GM21390 (cell line): ENCODE measurements around the gene APELA.
A peak's percentile ranks its signal among the peaks of the same experiment; 100 is the strongest.
"Not testable (repeated sequence)": the region's sequence is repeated elsewhere in the genome, so short reads cannot be mapped to it uniquely, and the experiment has no call there.

Source experiments
- ATAC-seq: cut with Tn5 transposase; IDR thresholded peaks from one replicate; pipeline ENCODE4 v1.9.1; 2021; ENCODE audit not compliant: unreplicated experiment

APELA gene

GRCh38 chr4:164876700-164877324, at the start of gene APELA:
TSS of gene APELA (plus strand) at chr4:164877178. CDS start at chr4:164877332, 154 bp downstream.
- peak; percentile 99 for ATAC-seq

- no peak for ATAC-seq
These were observed 48.0 kb upstream of the APELA start for GRCh38 chr4:164828955-164829354.

GRCh38 chr4:164846566-164846965, 30.4 kb upstream of the APELA start:
- ATAC-seq: no peak

GRCh38 chr4:164847016-164847415, 30.0 kb upstream of the APELA start:
- ATAC-seq: no peak

GRCh38 chr4:164847967-164848649, 28.9 kb upstream of the APELA start:
- ATAC-seq: peak; percentile 74

GRCh38 chr4:164856396-164856795, 20.6 kb upstream of the APELA start:
- ATAC-seq: no peak

- no peak for ATAC-seq
These were observed 10.0 kb upstream of the APELA start for GRCh38 chr4:164866817-164867490.

GRCh38 chr4:164871673-164872072, 5.3 kb upstream of the APELA start:
- ATAC-seq: no peak

- ATAC-seq: no peak
These were observed 4.5 kb upstream of the APELA start for GRCh38 chr4:164872481-164872880.

- no peak for ATAC-seq
These were observed 2.2 kb upstream of the APELA start for GRCh38 chr4:164874789-164875188.

GRCh38 chr4:164880489-164881262, 3.7 kb downstream of the APELA start:
- ATAC-seq: no peak

GRCh38 chr4:164888096-164888715, 11.2 kb downstream of the APELA start:
- peak; percentile 29 for ATAC-seq

- ATAC-seq: no peak
These were observed 13.7 kb downstream of the APELA start for GRCh38 chr4:164890691-164891090.

GRCh38 chr4:164892018-164892417, 15.0 kb downstream of the APELA start:
- ATAC-seq: peak; percentile 92

GRCh38 chr4:164894702-164895101, 17.7 kb downstream of the APELA start:
- ATAC-seq: peak; percentile 68

- no peak for ATAC-seq
These were observed 25.6 kb downstream of the APELA start for GRCh38 chr4:164902608-164903007.

GRCh38 chr4:164904336-164904735, 27.4 kb downstream of the APELA start:
- no peak for ATAC-seq

GRCh38 chr4:164904941-164905340, 28.0 kb downstream of the APELA start:
- no peak for ATAC-seq

- no peak for ATAC-seq
These were observed 29.4 kb downstream of the APELA start for GRCh38 chr4:164906368-164906767.

- ATAC-seq: not testable (repeated sequence)
These were observed 36.5 kb downstream of the APELA start for GRCh38 chr4:164913506-164913905.

GRCh38 chr4:164918956-164919355, 42.0 kb downstream of the APELA start:
- no peak for ATAC-seq
